Right lobe of liver (tissue), 4 donors: ENCODE results near the gene G3BP2.

Experiments used
- POLR2A ChIP-seq: fragments of 450-650 bp; IDR thresholded peaks from one replicate; pipeline ENCODE4 v1.6.1; 2017; ENCODE audit warnings: antibody characterized with exemption, mild to moderate bottlenecking
- TF ChIP-seq, protein P1 (sequence below), 4 donors: fragments of 200-600 bp in 3 of 4; fragments of 450-650 bp in 1 of 4; IDR thresholded peaks; one replicate each; pipeline versions ENCODE4 v1.5.1 to v1.8.0; 2016 to 2022; ENCODE audit warnings: antibody characterized with exemption in 4 of 4, mild to moderate bottlenecking in 2 of 4
- donor health status: DM: no; HTN: no; CAD: no.
- donor health status: DM: no; HTN: no; CAD: no.
- donor health status: DM: no; HTN: yes; CAD: no.

DNA sequence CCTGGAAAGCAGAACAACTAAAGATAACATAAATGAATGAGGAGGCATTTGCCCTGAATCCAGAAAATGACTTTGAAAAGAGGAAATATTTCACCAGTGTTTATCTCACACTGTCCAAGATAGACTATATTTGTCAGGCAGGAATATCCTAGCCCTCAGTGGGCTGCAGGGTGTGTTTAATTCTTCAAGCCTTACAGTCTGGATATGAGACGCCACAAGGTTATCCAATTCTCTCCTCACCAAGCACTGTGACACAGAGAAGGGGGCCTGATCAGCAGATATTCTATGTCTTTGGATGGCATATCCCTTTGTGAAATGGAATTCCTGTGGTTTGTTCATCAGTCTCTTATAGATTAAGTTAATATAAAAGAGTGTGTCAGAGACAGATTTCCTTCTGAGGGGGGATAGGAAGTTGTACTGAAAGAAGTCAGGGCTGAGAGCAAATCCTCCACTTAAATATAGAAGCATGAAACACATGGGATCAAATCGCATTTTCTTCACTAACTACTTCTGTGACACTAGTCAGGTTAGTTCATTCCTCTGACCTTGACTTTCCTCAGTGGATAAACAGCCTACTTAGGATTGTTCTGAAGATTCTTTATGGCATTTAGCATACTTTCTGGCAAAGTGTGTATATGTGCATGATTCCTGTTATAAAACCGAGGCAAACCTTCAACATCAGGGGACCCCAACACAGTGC lies 6.8 kb upstream of the G3BP2 start:
- TF ChIP-seq POLR2A: no peak
- TF ChIP-seq, protein P1, sequence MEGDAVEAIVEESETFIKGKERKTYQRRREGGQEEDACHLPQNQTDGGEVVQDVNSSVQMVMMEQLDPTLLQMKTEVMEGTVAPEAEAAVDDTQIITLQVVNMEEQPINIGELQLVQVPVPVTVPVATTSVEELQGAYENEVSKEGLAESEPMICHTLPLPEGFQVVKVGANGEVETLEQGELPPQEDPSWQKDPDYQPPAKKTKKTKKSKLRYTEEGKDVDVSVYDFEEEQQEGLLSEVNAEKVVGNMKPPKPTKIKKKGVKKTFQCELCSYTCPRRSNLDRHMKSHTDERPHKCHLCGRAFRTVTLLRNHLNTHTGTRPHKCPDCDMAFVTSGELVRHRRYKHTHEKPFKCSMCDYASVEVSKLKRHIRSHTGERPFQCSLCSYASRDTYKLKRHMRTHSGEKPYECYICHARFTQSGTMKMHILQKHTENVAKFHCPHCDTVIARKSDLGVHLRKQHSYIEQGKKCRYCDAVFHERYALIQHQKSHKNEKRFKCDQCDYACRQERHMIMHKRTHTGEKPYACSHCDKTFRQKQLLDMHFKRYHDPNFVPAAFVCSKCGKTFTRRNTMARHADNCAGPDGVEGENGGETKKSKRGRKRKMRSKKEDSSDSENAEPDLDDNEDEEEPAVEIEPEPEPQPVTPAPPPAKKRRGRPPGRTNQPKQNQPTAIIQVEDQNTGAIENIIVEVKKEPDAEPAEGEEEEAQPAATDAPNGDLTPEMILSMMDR (IDR thresholded peaks at IDR 0.05): no peak
